AG04450 (cell line): Measurements from ENCODE around the gene ABCA2. TPM values are rescaled to one million over a fixed set of nuclear protein-coding genes. Genes with fewer than 3 reads are reported as not detected.

Experiments used
- CTCF ChIA-PET: fragments of 300-600, 350-600 bp; formaldehyde crosslinking; extraction: SDS; loops from one replicate; lab custom pipeline; 2022; ENCODE audit warnings: antibody characterized with exemption, inconsistent platforms; lab: Charles Lee
- POLR2A ChIA-PET: fragments of 350-600 bp; formaldehyde crosslinking; extraction: SDS; loops from one replicate; lab custom pipeline; 2021; ENCODE audit warnings: antibody characterized with exemption, inconsistent platforms; lab: Yijun Ruan, JAX
- DNase-seq: peaks from one replicate; pipeline ENCODE4 v3.0.0-alpha.2; 2011; ENCODE audit warnings: low read depth, low spot score
- H3K27ac ChIP-seq: one replicate; pipeline ENCODE4 v1.5.1; 2012; ENCODE audit warnings: low read depth, low read length, control low read depth
- H3K27me3 ChIP-seq: one replicate; pipeline ENCODE4 v1.6.0; 2012; ENCODE audit warnings: low read length; ENCODE audit not compliant: control insufficient read depth, insufficient read depth
- H3K4me3 ChIP-seq: 2 replicates; pipeline ENCODE4 v1.5.1; 2011; ENCODE audit warnings: mild to moderate bottlenecking, low read depth, low read length, control low read depth
- H3K9me3 ChIP-seq: 2 replicates; pipeline ENCODE4 v1.5.1; 2012; ENCODE audit warnings: low read length; ENCODE audit not compliant: control insufficient read depth, insufficient read depth
- polyA plus RNA-seq: library from polyadenylated mRNA; depleted of rRNA; stranded (reverse); fragments of >200 nt; gene quantifications from 2 replicates; pipeline ENCODE4 v1.2.3, GENCODE V29; 2011
- TF ChIP-seq, protein P1 (sequence below): IDR thresholded peaks from 2 replicates; pipeline ENCODE4 v1.5.1; 2011; ENCODE audit warnings: low read depth, low read length, control low read depth, inconsistent platforms

ABCA2 gene
- polyA plus RNA-seq, 1 experiment = 4.7 TPM

DNA sequence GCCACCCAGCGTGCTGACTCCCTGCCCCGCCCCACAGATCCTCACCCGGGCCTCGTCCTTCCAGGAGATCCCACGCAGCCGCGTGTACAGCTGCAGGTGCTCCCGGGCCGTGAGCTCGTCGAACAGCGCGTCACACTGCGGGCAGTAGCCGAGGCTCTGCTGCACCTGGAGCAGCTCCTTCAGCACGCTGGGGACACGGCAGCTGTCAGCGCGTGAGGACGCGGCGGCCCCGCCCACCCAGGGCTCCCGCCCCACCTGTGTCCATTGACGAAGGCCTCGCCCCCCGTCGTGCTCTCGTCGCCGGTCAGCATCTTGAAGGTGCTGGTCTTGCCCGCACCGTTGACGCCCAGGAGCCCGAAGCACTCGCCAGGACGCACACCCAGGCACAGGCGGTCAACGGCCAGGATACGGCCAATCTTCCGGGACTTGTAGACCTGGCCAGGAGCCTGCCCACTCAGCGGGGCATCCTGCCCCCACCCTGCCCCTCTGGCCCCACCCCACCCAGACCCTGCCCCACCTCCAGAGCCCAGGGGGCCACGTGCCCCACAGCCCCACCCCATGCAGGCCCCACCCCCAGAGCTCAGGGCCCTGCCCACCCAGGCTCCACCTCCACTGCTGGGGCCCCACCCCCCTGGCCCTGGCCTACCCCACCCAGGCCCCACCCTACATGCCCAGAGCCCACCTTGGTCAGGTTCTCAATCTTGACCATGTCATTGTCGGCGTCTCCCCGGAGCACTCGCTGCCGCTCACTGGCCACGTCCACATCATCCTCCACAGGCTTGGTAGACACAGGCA, 17.9 kb downstream of the ABCA2 start:
- ChIA-PET POLR2A (no interaction called here), CTCF (interaction anchor here (0.6 kb wide), 1 partner anchor 170 kb away, joined by 3 read pairs; no protein-coding TSS in a partner anchor)
- TF ChIP-seq, protein P1, sequence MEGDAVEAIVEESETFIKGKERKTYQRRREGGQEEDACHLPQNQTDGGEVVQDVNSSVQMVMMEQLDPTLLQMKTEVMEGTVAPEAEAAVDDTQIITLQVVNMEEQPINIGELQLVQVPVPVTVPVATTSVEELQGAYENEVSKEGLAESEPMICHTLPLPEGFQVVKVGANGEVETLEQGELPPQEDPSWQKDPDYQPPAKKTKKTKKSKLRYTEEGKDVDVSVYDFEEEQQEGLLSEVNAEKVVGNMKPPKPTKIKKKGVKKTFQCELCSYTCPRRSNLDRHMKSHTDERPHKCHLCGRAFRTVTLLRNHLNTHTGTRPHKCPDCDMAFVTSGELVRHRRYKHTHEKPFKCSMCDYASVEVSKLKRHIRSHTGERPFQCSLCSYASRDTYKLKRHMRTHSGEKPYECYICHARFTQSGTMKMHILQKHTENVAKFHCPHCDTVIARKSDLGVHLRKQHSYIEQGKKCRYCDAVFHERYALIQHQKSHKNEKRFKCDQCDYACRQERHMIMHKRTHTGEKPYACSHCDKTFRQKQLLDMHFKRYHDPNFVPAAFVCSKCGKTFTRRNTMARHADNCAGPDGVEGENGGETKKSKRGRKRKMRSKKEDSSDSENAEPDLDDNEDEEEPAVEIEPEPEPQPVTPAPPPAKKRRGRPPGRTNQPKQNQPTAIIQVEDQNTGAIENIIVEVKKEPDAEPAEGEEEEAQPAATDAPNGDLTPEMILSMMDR = no peak
- Histone ChIP-seq H3K4me3 (no peak overlapping the region), H3K27ac (no peak overlapping the region), H3K27me3 (no peaks in the 10 kb centered on the region), H3K9me3 (peaks cover 39% of the 10 kb centered on the region; the same call in 1 of the 2 replicates)
- no peak for DNase-seq

DNA sequence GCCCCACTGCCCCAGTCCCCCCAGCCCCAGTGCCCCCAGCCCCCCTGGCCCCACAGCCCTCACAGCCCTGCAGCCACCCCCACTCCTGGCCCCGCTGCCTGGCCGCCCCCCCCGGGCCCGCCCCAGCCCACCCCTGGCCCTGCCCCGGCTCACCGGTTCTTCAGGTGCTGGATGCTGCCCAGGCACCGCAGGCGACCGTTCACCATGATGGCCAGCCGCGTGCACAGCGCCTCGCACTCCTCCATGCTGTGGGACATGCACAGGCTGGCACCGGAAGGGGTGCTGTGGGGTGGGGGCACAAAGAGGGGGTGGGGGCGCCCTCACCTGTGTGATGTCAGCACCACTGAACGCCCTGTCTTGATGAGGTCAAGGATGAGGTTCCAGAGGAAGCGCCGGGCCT, 18.8 kb downstream of the ABCA2 start:
- H3K27ac ChIP-seq = no peak overlapping the region
- no peaks in the 10 kb centered on the region for H3K27me3 ChIP-seq
- no peak overlapping the region for H3K4me3 ChIP-seq
- ChIA-PET CTCF (no interaction called here), POLR2A (no interaction called here)
- TF ChIP-seq, protein P1 = no peak
- H3K9me3 ChIP-seq = peaks cover 30% of the 10 kb centered on the region; the same call in 1 of the 2 replicates
- no peak for DNase-seq

DNA sequence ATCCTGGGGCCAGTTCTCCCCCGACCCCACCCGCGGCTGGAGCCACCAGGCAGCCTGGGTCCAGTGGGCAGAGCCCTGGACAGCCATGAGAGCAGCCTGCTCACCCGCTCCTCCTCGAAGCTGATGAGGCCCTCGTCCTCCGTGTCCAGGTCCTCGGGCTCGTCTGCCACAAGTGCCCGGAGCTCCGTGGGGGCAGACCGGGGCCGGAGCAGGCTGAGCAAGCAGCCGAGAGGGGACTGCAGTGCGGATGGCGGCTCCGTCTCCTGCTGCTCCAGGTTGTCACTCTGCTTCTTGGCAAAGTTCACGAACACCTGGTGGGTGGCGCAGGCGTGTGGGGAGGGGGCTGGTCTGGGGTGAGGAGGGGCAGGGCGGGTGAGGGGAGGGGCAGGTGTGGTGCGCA, 19.7 kb downstream of the ABCA2 start:
- H3K4me3 ChIP-seq = no peak overlapping the region
- TF ChIP-seq, protein P1 = no peak
- ChIA-PET CTCF (interaction anchor here (1.1 kb wide), 1 partner anchor 41 kb away, joined by 3 read pairs; no protein-coding TSS in a partner anchor), POLR2A (no interaction called here)
- no peaks in the 10 kb centered on the region for H3K27me3 ChIP-seq
- peaks cover 21% of the 10 kb centered on the region; the same call in 1 of the 2 replicates for H3K9me3 ChIP-seq
- no peak overlapping the region for H3K27ac ChIP-seq
- DNase-seq = no peak

DNA sequence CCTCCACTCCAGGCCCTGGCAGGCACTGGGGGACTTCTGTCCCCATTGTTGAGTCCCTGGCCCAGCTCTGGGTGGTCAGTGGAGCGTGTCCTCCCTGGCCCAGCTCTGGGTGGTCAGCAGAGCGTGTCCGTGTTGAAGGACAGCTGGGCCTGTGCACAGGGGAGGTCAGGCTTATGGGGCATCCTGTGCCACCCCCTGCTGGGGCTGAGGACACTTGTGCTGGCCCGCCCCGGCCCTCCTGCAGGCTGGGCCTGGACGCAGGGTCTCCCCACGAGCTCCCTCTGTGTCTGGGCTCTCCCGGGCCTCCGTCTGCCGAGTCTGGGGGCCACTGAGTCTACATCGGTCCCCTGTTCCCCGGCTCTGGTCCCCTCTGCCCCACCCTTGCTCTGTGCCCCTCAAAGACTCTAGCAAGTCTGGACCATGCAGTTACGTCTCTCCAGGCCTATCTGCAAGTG, 20.2 kb downstream of the ABCA2 start:
- Histone ChIP-seq H3K9me3 (peaks cover 18% of the 10 kb centered on the region; the same call in 1 of the 2 replicates), H3K27me3 (peaks cover under 1% of the 10 kb centered on the region), H3K27ac (no peak overlapping the region), H3K4me3 (no peak overlapping the region)
- CTCF ChIA-PET = interaction anchor here (1.1 to 1.6 kb wide), 3 partner anchors 21 to 41 kb away, joined by 3 to 8 read pairs (median 6); no protein-coding TSS in a partner anchor
- POLR2A ChIA-PET = interaction anchor here (0.9 kb wide), 1 partner anchor 14 kb away, joined by 5 read pairs; no protein-coding TSS in a partner anchor
- DNase-seq = no peak
- TF ChIP-seq, protein P1 = no peak
